Measurements from ENCODE around the gene PKP2. TPM values are rescaled to one million over a fixed set of nuclear protein-coding genes. Genes with fewer than 3 reads are reported as not detected.

PKP2 gene
- total RNA-seq, 4 donors from 2014 or later, result 0.77 to 34.4 (median 5.3) TPM

- TF ChIP-seq CTCF (IDR thresholded peaks at IDR 0.05) (no peak), POLR2A (IDR thresholded peaks at IDR 0.05) (no peak)
- Histone ChIP-seq H3K9me3 (no peaks in the 10 kb centered on the region), H3K27ac (no peak overlapping the region), H3K27me3 (no peaks in the 10 kb centered on the region), H3K36me3 (no peaks in the 10 kb centered on the region), H3K4me3 (no peak overlapping the region), H3K4me1 (no peaks in the 10 kb centered on the region)
- intact Hi-C loops (cut with DNase I; ENCODE audit: low total_unique reads), result no loop called here
- DNase-seq, result no peak
Measured at GRCh38 chr12:32839828-32840227, 56.7 kb downstream of the PKP2 start.

GRCh38 chr12:32837974-32838373, 58.6 kb downstream of the PKP2 start:
- Histone ChIP-seq H3K9me3 (no peaks in the 10 kb centered on the region), H3K4me1 (no peaks in the 10 kb centered on the region), H3K4me3 (no peak overlapping the region), H3K27ac (no peak overlapping the region), H3K36me3 (no peaks in the 10 kb centered on the region), H3K27me3 (no peaks in the 10 kb centered on the region)
- TF ChIP-seq POLR2A (IDR thresholded peaks at IDR 0.05), result no peak
- no peak for DNase-seq
- intact Hi-C loops (cut with DNase I; ENCODE audit: low total_unique reads), result no loop called here

- TF ChIP-seq POLR2A (IDR thresholded peaks at IDR 0.05) (no peak), CTCF (IDR thresholded peaks at IDR 0.05) (no peak)
- Histone ChIP-seq H3K36me3 (no peaks in the 10 kb centered on the region), H3K9me3 (no peaks in the 10 kb centered on the region), H3K27me3 (no peaks in the 10 kb centered on the region), H3K27ac (no peak overlapping the region), H3K4me1 (no peaks in the 10 kb centered on the region), H3K4me3 (no peak overlapping the region)
- DNase-seq, result no peak
- intact Hi-C loops (cut with DNase I; ENCODE audit: low total_unique reads), result no loop called here
Measured at GRCh38 chr12:32836710-32837109, 59.9 kb downstream of the PKP2 start.

GRCh38 chr12:32834122-32834521, 62.5 kb downstream of the PKP2 start:
- intact Hi-C loops (cut with DNase I; ENCODE audit: low total_unique reads), result no loop called here
- Histone ChIP-seq H3K27ac (no peak overlapping the region), H3K4me3 (no peak overlapping the region), H3K4me1 (no peaks in the 10 kb centered on the region), H3K36me3 (no peaks in the 10 kb centered on the region), H3K27me3 (no peaks in the 10 kb centered on the region), H3K9me3 (no peaks in the 10 kb centered on the region)
- no peak for DNase-seq
- TF ChIP-seq POLR2A (IDR thresholded peaks at IDR 0.05) (no peak), CTCF (IDR thresholded peaks at IDR 0.05) (no peak)

GRCh38 chr12:32828552-32828951, 68.0 kb downstream of the PKP2 start:
- intact Hi-C loops (cut with DNase I; ENCODE audit: low total_unique reads), result no loop called here
- Histone ChIP-seq H3K27ac (no peak overlapping the region), H3K4me3 (no peak overlapping the region), H3K36me3 (no peaks in the 10 kb centered on the region), H3K27me3 (no peaks in the 10 kb centered on the region), H3K4me1 (no peaks in the 10 kb centered on the region), H3K9me3 (no peaks in the 10 kb centered on the region)
- DNase-seq, result no peak
- TF ChIP-seq POLR2A (IDR thresholded peaks at IDR 0.05), result no peak
- no peak for TF ChIP-seq CTCF (IDR thresholded peaks at IDR 0.05)

- no peaks in the 10 kb centered on the region for H3K9me3 ChIP-seq
- intact Hi-C loops (cut with DNase I; ENCODE audit: low total_unique reads), result no loop called here
- no peak overlapping the region for H3K4me3 ChIP-seq
- TF ChIP-seq POLR2A (IDR thresholded peaks at IDR 0.05), result no peak
- TF ChIP-seq CTCF (IDR thresholded peaks at IDR 0.05), result no peak
- no peaks in the 10 kb centered on the region for H3K4me1 ChIP-seq
- no peaks in the 10 kb centered on the region for H3K36me3 ChIP-seq
- H3K27ac ChIP-seq, result no peak overlapping the region
- DNase-seq, result no peak
- H3K27me3 ChIP-seq, result no peaks in the 10 kb centered on the region
Measured at GRCh38 chr12:32828120-32828519, 68.5 kb downstream of the PKP2 start.

Measured in uterus (tissue), 4 donors.